Naive B cell (primary cell): Measurements from ENCODE around the gene RUNDC1. TPM values are rescaled to one million over a fixed set of nuclear protein-coding genes. Genes with fewer than 3 reads are reported as not detected.
A peak's percentile ranks its signal among the peaks of the same experiment; 100 is the strongest.
"Not testable (repeated sequence)": the region's sequence is repeated elsewhere in the genome, so short reads cannot be mapped to it uniquely, and the experiment has no call there.

Experiments used
- ATAC-seq, 2 donors: fragments of 150-1000 bp; cut with Tn5 transposase; 2 replicates each; pipeline ENCODE4 v1.10.0; 2021; ENCODE audit warnings: low read depth in 2 of 2, mild to moderate bottlenecking in 2 of 2, moderate library complexity in 2 of 2
- DNase-seq: peaks from one replicate; pipeline ENCODE4 v3.0.0; 2022
- H3K27ac Mint-ChIP-seq, 6 donors: one replicate each; pipeline ENCODE4 v1.8.0; 2020 to 2022; ENCODE audit warnings: mild to moderate bottlenecking in 6 of 6, mixed read lengths in 6 of 6, moderate library complexity in 5 of 6, inconsistent platforms in 2 of 6
- H3K27me3 Mint-ChIP-seq, 3 donors: one replicate each; pipeline ENCODE4 v1.8.0; 2021 to 2022; ENCODE audit warnings: mixed read lengths in 3 of 3, mild to moderate bottlenecking in 1 of 3
- H3K36me3 Mint-ChIP-seq, 2 donors: one replicate each; pipeline ENCODE4 v1.8.0; 2020 to 2022; ENCODE audit warnings: mixed read lengths in 2 of 2, inconsistent platforms in 1 of 2, mild to moderate bottlenecking in 1 of 2
- H3K4me1 Mint-ChIP-seq, 3 donors: one replicate each; pipeline ENCODE4 v1.8.0; 2020 to 2022; ENCODE audit warnings: mixed read lengths in 3 of 3, inconsistent platforms in 1 of 3, mild to moderate bottlenecking in 1 of 3, moderate library complexity in 1 of 3
- H3K4me3 Mint-ChIP-seq, 8 donors: one replicate each; pipeline ENCODE4 v1.8.0; 2020 to 2022; ENCODE audit warnings: mild to moderate bottlenecking in 8 of 8, mixed read lengths in 8 of 8, moderate library complexity in 8 of 8, inconsistent platforms in 2 of 8
- H3K9me3 Mint-ChIP-seq, 7 donors: one replicate each; pipeline ENCODE4 v1.8.0; 2020 to 2022; ENCODE audit warnings: mixed read lengths in 7 of 7, mild to moderate bottlenecking in 5 of 7, inconsistent platforms in 2 of 7, moderate library complexity in 1 of 7
- polyA plus RNA-seq, 6 donors: library from polyadenylated mRNA; unstranded; fragments of 300-500 nt; fragmentation: Illumina TruSeq; gene quantifications; one replicate each; pipeline ENCODE4 v1.2.3, GENCODE V29; 2021; ENCODE audit warnings: low read depth in 6 of 6

RUNDC1 gene
- polyA plus RNA-seq, result 10 to 100 TPM; 15.3 to 39.6 (median 26.2) TPM

GRCh38 chr17:42980274-42980765 is at the start of gene RUNDC1:
Gene RUNDC1 (plus strand): TSS chr17:42980565. CDS start chr17:42980577, 12 bp downstream.
- ATAC-seq, result peak; percentile 74 to 79
- Mint-ChIP-seq H3K36me3 (no peaks in the 10 kb centered on the region), H3K27ac (peak within 1 kb of the TSS; percentile 93 to 100 (median 99))

GRCh38 chr17:42937712-42938596 is 42.4 kb upstream of the RUNDC1 start:
- ATAC-seq (peak; percentile 42 to 59), DNase-seq (peak; percentile 5)
- no peaks in the 10 kb centered on the region for H3K36me3 Mint-ChIP-seq
- H3K9me3 Mint-ChIP-seq, result no peaks in the 10 kb centered on the region
- peaks cover 0 to 3% (median 0%) of the 10 kb centered on the region in 3 donors for H3K4me1 Mint-ChIP-seq
- H3K27me3 Mint-ChIP-seq, result peaks cover 5 to 27% (median 10%) of the 10 kb centered on the region in 3 donors
- peak overlapping the region in 1 of 6 donors; percentile 26 for H3K27ac Mint-ChIP-seq
- no peak overlapping the region for H3K4me3 Mint-ChIP-seq

More at GRCh38 chr17:42980274-42980765, at the start of gene RUNDC1:
- Mint-ChIP-seq H3K27me3 (no peaks in the 10 kb centered on the region), H3K4me3 (peak within 1 kb of the TSS; percentile 86 to 100 (median 98)), H3K9me3 (no peaks in the 10 kb centered on the region), H3K4me1 (peaks cover 32 to 62% (median 43%) of the 10 kb centered on the region in 3 donors)
- DNase-seq, result peak; percentile 91

GRCh38 chr17:42944211-42944610 is 36.2 kb upstream of the RUNDC1 start:
- no peak for DNase-seq
- no peak overlapping the region for H3K4me3 Mint-ChIP-seq
- H3K27me3 Mint-ChIP-seq, result peaks cover 0 to 6% (median 0%) of the 10 kb centered on the region in 3 donors
- no peaks in the 10 kb centered on the region for H3K4me1 Mint-ChIP-seq
- peaks cover 1 to 3% of the 10 kb centered on the region in 2 donors for H3K36me3 Mint-ChIP-seq
- no peak overlapping the region for H3K27ac Mint-ChIP-seq
- no peak for ATAC-seq
- H3K9me3 Mint-ChIP-seq, result no peaks in the 10 kb centered on the region

GRCh38 chr17:42946812-42947211 is 33.6 kb upstream of the RUNDC1 start:
- DNase-seq (no peak), ATAC-seq (no peak)
- Mint-ChIP-seq H3K4me3 (no peak overlapping the region), H3K36me3 (peaks cover 7 to 9% of the 10 kb centered on the region in 2 donors), H3K4me1 (no peaks in the 10 kb centered on the region), H3K27me3 (no peaks in the 10 kb centered on the region), H3K9me3 (no peaks in the 10 kb centered on the region), H3K27ac (peak overlapping the region in 2 of 6 donors; percentile 75 to 81)

GRCh38 chr17:42950044-42950783 is 30.2 kb upstream of the RUNDC1 start:
- ATAC-seq, result no peak
- peak overlapping the region in 2 of 6 donors; percentile 4 to 39 for H3K27ac Mint-ChIP-seq
- peaks cover 7 to 23% of the 10 kb centered on the region in 2 donors for H3K36me3 Mint-ChIP-seq

GRCh38 chr17:42953669-42954068 is 26.7 kb upstream of the RUNDC1 start:
- Mint-ChIP-seq H3K4me1 (peaks cover 0 to 6% (median 4%) of the 10 kb centered on the region in 3 donors), H3K9me3 (no peaks in the 10 kb centered on the region), H3K36me3 (peaks cover 23 to 44% of the 10 kb centered on the region in 2 donors), H3K4me3 (no peak overlapping the region), H3K27ac (no peak overlapping the region), H3K27me3 (no peaks in the 10 kb centered on the region)
- ATAC-seq (no peak), DNase-seq (no peak)

More at GRCh38 chr17:42950044-42950783, 30.2 kb upstream of the RUNDC1 start:
- no peaks in the 10 kb centered on the region for H3K4me1 Mint-ChIP-seq
- no peak overlapping the region for H3K4me3 Mint-ChIP-seq
- H3K9me3 Mint-ChIP-seq, result no peaks in the 10 kb centered on the region
- no peaks in the 10 kb centered on the region for H3K27me3 Mint-ChIP-seq
- no peak for DNase-seq

GRCh38 chr17:42964161-42964932 is 16.0 kb upstream of the RUNDC1 start, which contains the start of gene AARSD1:
Gene AARSD1 (minus strand): TSS chr17:42964454. CDS start chr17:42964440, 14 bp downstream.
- peaks cover 9 to 21% of the 10 kb centered on the region in 2 donors for H3K36me3 Mint-ChIP-seq
- peak within 1 kb of the TSS; percentile 84 to 99 (median 98) for H3K27ac Mint-ChIP-seq
- DNase-seq, result peak; percentile 88
- peak; percentile 96 for ATAC-seq
- no peaks in the 10 kb centered on the region for H3K9me3 Mint-ChIP-seq
- H3K27me3 Mint-ChIP-seq, result no peaks in the 10 kb centered on the region
- peaks cover 13 to 22% (median 16%) of the 10 kb centered on the region in 3 donors for H3K4me1 Mint-ChIP-seq
- peak within 1 kb of the TSS; percentile 80 to 99 (median 95) for H3K4me3 Mint-ChIP-seq

GRCh38 chr17:42967925-42968324 is 12.4 kb upstream of the RUNDC1 start:
- peaks cover 0 to 5% of the 10 kb centered on the region in 2 donors for H3K36me3 Mint-ChIP-seq
- no peak for ATAC-seq
- H3K27ac Mint-ChIP-seq, result no peak overlapping the region
- DNase-seq, result no peak
- H3K4me3 Mint-ChIP-seq, result no peak overlapping the region
- peaks cover 12 to 18% (median 13%) of the 10 kb centered on the region in 3 donors for H3K4me1 Mint-ChIP-seq
- H3K27me3 Mint-ChIP-seq, result no peaks in the 10 kb centered on the region
- H3K9me3 Mint-ChIP-seq, result no peaks in the 10 kb centered on the region

GRCh38 chr17:42969001-42969581 is 11.3 kb upstream of the RUNDC1 start:
- no peak for DNase-seq
- H3K9me3 Mint-ChIP-seq, result no peaks in the 10 kb centered on the region
- ATAC-seq, result no peak
- peak overlapping the region in 1 of 8 donors; percentile 36 for H3K4me3 Mint-ChIP-seq
- H3K27ac Mint-ChIP-seq, result peak overlapping the region in 2 of 6 donors; percentile 23 to 81
- H3K4me1 Mint-ChIP-seq, result peaks cover 5 to 9% (median 6%) of the 10 kb centered on the region in 3 donors
- H3K36me3 Mint-ChIP-seq, result no peaks in the 10 kb centered on the region
- no peaks in the 10 kb centered on the region for H3K27me3 Mint-ChIP-seq

- Mint-ChIP-seq H3K27ac (peak overlapping the region in 1 of 6 donors; percentile 24), H3K36me3 (no peaks in the 10 kb centered on the region), H3K4me1 (no peaks in the 10 kb centered on the region), H3K4me3 (no peak overlapping the region), H3K9me3 (no peaks in the 10 kb centered on the region), H3K27me3 (no peaks in the 10 kb centered on the region)
- DNase-seq (no peak), ATAC-seq (no peak)
Observed at GRCh38 chr17:42971589-42971988, 8.8 kb upstream of the RUNDC1 start.

- not testable (repeated sequence) for H3K27ac Mint-ChIP-seq, DNase-seq, H3K4me3 Mint-ChIP-seq, H3K4me1 Mint-ChIP-seq, H3K36me3 Mint-ChIP-seq, H3K27me3 Mint-ChIP-seq, ATAC-seq, H3K9me3 Mint-ChIP-seq
Observed at GRCh38 chr17:42973323-42973722, 7.0 kb upstream of the RUNDC1 start.

GRCh38 chr17:42975265-42975664 is 5.1 kb upstream of the RUNDC1 start:
- Mint-ChIP-seq H3K4me3 (peak overlapping the region in 1 of 8 donors; percentile 64), H3K27me3 (no peaks in the 10 kb centered on the region), H3K4me1 (peaks cover 0 to 15% (median 14%) of the 10 kb centered on the region in 3 donors), H3K36me3 (no peaks in the 10 kb centered on the region), H3K9me3 (no peaks in the 10 kb centered on the region), H3K27ac (peak overlapping the region in 2 of 6 donors; percentile 54 to 93)
- DNase-seq, result no peak
- no peak for ATAC-seq
